GM18868 (cell line): ENCODE measurements around the gene TMEM203.

Source experiments
- ATAC-seq: cut with Tn5 transposase; IDR thresholded peaks from one replicate; pipeline ENCODE4 v1.9.1; 2021; ENCODE audit warnings: mild to moderate bottlenecking, moderate library complexity; ENCODE audit not compliant: unreplicated experiment

The TMEM203 gene

GRCh38 chr9:137182836-137183235 lies 22.6 kb downstream of the TMEM203 start:
- ATAC-seq, result no peak

GRCh38 chr9:137181680-137182079 lies 23.8 kb downstream of the TMEM203 start:
- ATAC-seq, result no peak

GRCh38 chr9:137180491-137180890 lies 25.0 kb downstream of the TMEM203 start:
- no peak for ATAC-seq

- ATAC-seq, result no peak
Measured at GRCh38 chr9:137179761-137180160, 25.7 kb downstream of the TMEM203 start.

GRCh38 chr9:137178939-137179630 lies 26.4 kb downstream of the TMEM203 start:
- no peak for ATAC-seq

GRCh38 chr9:137178201-137178938 lies 27.1 kb downstream of the TMEM203 start:
- ATAC-seq, result no peak

- no peak for ATAC-seq
Measured at GRCh38 chr9:137176302-137177182, 28.9 kb downstream of the TMEM203 start.

GRCh38 chr9:137175345-137175961 lies 30.0 kb downstream of the TMEM203 start:
- no peak for ATAC-seq

GRCh38 chr9:137174722-137175293 lies 30.6 kb downstream of the TMEM203 start:
- ATAC-seq, result no peak

GRCh38 chr9:137173796-137174664 lies 31.4 kb downstream of the TMEM203 start:
- ATAC-seq, result no peak

- no peak for ATAC-seq
Measured at GRCh38 chr9:137172901-137173795, 32.3 kb downstream of the TMEM203 start.

GRCh38 chr9:137171149-137171900 lies 34.1 kb downstream of the TMEM203 start:
- no peak for ATAC-seq

- ATAC-seq, result no peak
Measured at GRCh38 chr9:137170486-137171148, 34.8 kb downstream of the TMEM203 start.

GRCh38 chr9:137169896-137170358 lies 35.5 kb downstream of the TMEM203 start, which contains the start of gene LRRC26:
Gene LRRC26, minus strand, starts transcription at chr9:137170051. Its CDS starts 108 bp downstream, at chr9:137169943.
- no peak for ATAC-seq

GRCh38 chr9:137168904-137169856 lies 36.3 kb downstream of the TMEM203 start:
- no peak for ATAC-seq

GRCh38 chr9:137168573-137168903 lies 36.9 kb downstream of the TMEM203 start:
- no peak for ATAC-seq
